ENCODE results near the gene REC114.
"Not testable (repeated sequence)": the region's sequence is repeated elsewhere in the genome, so short reads cannot be mapped to it uniquely, and the experiment has no call there.

The REC114 gene

GRCh38 chr15:73433873-73434272, 9.1 kb upstream of the REC114 start:
- H3K36me3 ChIP-seq = no peaks in the 10 kb centered on the region
- no peak for TF ChIP-seq CTCF (IDR thresholded peaks at IDR 0.05; ENCODE audit: low read depth, low read length)
- no peaks in the 10 kb centered on the region for H3K9me3 ChIP-seq
- no peak overlapping the region for H3K4me3 ChIP-seq (ENCODE audit: low read depth, low read length)
- no peak for DNase-seq
- H3K4me1 ChIP-seq = no peaks in the 10 kb centered on the region
- H3K27me3 ChIP-seq = peaks cover 39% of the 10 kb centered on the region

GRCh38 chr15:73436613-73437012, 6.4 kb upstream of the REC114 start:
- H3K4me3 ChIP-seq (ENCODE audit: low read depth, low read length) = no peak overlapping the region
- no peaks in the 10 kb centered on the region for H3K36me3 ChIP-seq
- no peaks in the 10 kb centered on the region for H3K4me1 ChIP-seq
- no peak for TF ChIP-seq CTCF (IDR thresholded peaks at IDR 0.05; ENCODE audit: low read depth, low read length)
- no peak for DNase-seq
- no peaks in the 10 kb centered on the region for H3K9me3 ChIP-seq
- peaks cover 48% of the 10 kb centered on the region for H3K27me3 ChIP-seq

GRCh38 chr15:73437543-73438109, 5.3 kb upstream of the REC114 start:
- Histone ChIP-seq H3K4me1 (no peaks in the 10 kb centered on the region), H3K4me3 (ENCODE audit: low read depth, low read length) (no peak overlapping the region), H3K27me3 (peaks cover 55% of the 10 kb centered on the region), H3K9me3 (no peaks in the 10 kb centered on the region), H3K36me3 (no peaks in the 10 kb centered on the region)
- no peak for DNase-seq
- no peak for TF ChIP-seq CTCF (IDR thresholded peaks at IDR 0.05; ENCODE audit: low read depth, low read length)

GRCh38 chr15:73438651-73439050, 4.3 kb upstream of the REC114 start:
- Histone ChIP-seq H3K27me3 (peaks cover 65% of the 10 kb centered on the region), H3K4me1 (no peaks in the 10 kb centered on the region)
- TF ChIP-seq CTCF (IDR thresholded peaks at IDR 0.05; ENCODE audit: low read depth, low read length) = no peak

DNA sequence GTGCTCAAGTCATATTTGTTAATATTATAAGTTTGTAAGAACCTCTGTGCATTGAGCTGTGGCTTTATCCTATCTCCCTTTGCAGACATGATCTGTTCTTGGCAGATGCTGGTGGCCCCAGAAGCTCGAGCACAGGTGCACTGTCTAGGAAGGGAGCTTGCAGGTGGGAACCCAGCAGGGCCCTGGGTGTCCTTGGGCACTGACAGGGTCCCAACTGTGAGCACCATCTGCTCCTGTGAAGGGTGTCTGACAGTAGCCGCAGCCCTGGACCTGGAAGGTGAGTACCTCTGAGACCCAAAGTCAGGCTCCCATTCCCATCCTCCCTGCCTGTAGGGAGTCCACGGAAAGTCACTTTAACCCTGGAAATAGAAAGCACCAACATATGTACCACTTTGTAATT, 2.4 kb upstream of the REC114 start:
- no peaks in the 10 kb centered on the region for H3K36me3 ChIP-seq
- H3K27me3 ChIP-seq = peaks cover 70% of the 10 kb centered on the region
- no peak for TF ChIP-seq CTCF (IDR thresholded peaks at IDR 0.05; ENCODE audit: low read depth, low read length)

More at GRCh38 chr15:73438651-73439050, 4.3 kb upstream of the REC114 start:
- H3K4me3 ChIP-seq (ENCODE audit: low read depth, low read length) = no peak overlapping the region
- H3K9me3 ChIP-seq = no peaks in the 10 kb centered on the region
- DNase-seq = no peak
- H3K36me3 ChIP-seq = no peaks in the 10 kb centered on the region

GRCh38 chr15:73442421-73442820, 543 bp upstream of the REC114 start:
- no peak for TF ChIP-seq CTCF (IDR thresholded peaks at IDR 0.05; ENCODE audit: low read depth, low read length)
- Histone ChIP-seq H3K4me1 (no peaks in the 10 kb centered on the region), H3K4me3 (ENCODE audit: low read depth, low read length) (no peak overlapping the region), H3K36me3 (no peaks in the 10 kb centered on the region), H3K9me3 (no peaks in the 10 kb centered on the region), H3K27me3 (peaks cover 55% of the 10 kb centered on the region)
- DNase-seq = no peak

More for the DNA sequence above, 2.4 kb upstream of the REC114 start:
- Histone ChIP-seq H3K4me1 (no peaks in the 10 kb centered on the region), H3K4me3 (ENCODE audit: low read depth, low read length) (no peak overlapping the region), H3K9me3 (no peaks in the 10 kb centered on the region)
- DNase-seq = no peak

DNA sequence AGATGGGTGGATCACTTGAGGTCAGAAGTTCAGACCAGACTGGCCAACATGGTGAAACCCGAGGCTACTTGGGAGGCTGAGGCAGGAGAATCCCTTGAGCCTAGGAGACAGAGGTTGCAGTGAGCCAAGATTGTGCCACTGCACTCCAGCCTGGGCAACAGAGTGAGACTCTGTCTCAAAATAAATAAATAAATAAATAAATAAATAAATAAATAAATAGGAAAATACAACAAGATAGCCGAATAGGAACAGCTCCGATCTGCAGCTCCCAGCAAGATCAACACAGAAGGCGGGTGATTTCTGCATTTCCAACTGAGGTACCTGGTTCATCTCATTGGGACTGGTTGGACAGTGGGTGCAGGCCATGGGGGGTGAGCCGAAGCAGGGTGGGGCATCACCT, 4.5 kb downstream of the REC114 start:
- not testable (repeated sequence) for H3K9me3 ChIP-seq; H3K4me3 ChIP-seq (ENCODE audit: low read depth, low read length); H3K36me3 ChIP-seq; DNase-seq; H3K4me1 ChIP-seq
- peaks cover 30% of the 10 kb centered on the region for H3K27me3 ChIP-seq

DNA sequence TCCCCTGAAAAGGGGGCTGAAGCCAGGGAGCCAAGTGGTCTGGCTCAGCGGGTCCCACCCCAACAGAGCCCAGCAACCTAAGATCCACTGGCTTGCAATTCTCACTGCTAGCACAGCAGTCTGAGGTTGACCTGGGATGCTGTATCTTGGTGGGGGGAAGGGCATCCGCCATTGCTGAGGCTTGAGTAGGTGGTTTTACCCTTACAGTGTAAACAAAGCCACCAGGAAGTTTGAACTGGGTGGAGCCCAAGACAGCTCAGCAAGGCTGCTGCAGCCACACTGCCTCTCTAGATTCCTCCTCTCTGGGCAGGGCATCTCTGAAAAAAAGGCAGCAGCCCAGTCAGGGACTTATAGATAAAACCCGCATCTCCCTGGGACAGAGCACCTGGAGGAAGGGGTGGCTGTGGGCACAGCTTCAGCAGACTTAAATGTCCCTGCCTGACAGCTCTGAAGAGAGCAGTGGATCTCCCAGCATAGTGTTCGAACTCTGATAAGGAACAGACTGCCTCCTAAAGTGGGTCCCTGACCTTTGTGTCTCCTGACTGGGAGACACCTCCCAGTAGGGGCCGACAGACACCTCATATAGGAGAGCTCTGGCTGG, 5.3 kb downstream of the REC114 start:
- not testable (repeated sequence) for H3K4me3 ChIP-seq (ENCODE audit: low read depth, low read length); H3K36me3 ChIP-seq; H3K9me3 ChIP-seq; H3K4me1 ChIP-seq; DNase-seq
- peaks cover 22% of the 10 kb centered on the region for H3K27me3 ChIP-seq

GRCh38 chr15:73449980-73450379, 7.0 kb downstream of the REC114 start:
- DNase-seq, H3K36me3 ChIP-seq: not testable (repeated sequence)

More at GRCh38 chr15:73449980-73450379, 7.0 kb downstream of the REC114 start:
- H3K9me3 ChIP-seq; H3K4me1 ChIP-seq; H3K27me3 ChIP-seq; H3K4me3 ChIP-seq (ENCODE audit: low read depth, low read length): not testable (repeated sequence)
